ENCODE measurements around the gene IDH3G.

DNA sequence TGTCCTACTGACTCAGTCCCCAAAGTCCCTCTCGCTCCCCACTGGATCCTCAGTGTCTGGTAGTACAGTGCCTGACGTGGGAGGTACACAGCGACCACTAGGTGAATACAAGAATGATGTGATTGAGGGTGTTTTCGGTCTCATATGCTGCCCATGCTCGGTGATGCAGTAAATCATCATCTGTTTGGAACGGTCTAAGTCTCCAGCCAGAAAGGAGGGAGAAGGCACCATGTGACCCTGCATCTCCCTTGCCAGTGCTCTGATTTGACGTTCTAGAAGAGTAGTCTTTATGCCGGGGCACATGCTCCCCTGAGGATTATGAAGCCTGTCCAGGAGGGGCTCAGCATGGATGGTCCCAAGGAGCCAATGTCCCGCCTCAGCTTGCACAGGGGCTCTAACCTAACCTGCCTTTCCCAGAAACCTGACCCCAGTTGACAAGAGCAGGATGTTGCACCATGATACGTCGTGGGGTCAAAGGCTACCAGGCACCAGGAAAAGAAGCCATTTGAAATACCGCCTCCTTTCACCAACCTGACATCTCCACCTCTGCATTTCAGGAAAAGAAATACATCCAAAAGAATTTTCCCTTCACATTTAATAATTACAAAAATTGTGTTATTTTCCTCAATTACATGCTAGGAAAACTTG lies 43.9 kb downstream of the IDH3G start:
- TF ChIP-seq FOXM1 (IDR thresholded peaks at IDR 0.05; ENCODE audit: borderline replicate concordance) (no peak), LEF1 (IDR thresholded peaks at IDR 0.05; ENCODE audit: borderline replicate concordance) (no peak), SP1 (IDR thresholded peaks at IDR 0.05) (no peak), ZNF384 (IDR thresholded peaks at IDR 0.05) (no peak), L3MBTL2 (conservative IDR thresholded peaks at IDR 0.05) (no peak)
